CD4-positive, alpha-beta memory T cell (primary cell): ENCODE measurements around the gene INHBC. TPM values are rescaled to one million over a fixed set of nuclear protein-coding genes. Genes with fewer than 3 reads are reported as not detected.

Source experiments
- CTCF ChIA-PET: fragments of 350-600 bp; sonication (Branson Sonifier 250); formaldehyde crosslinking; loops from one replicate; lab custom pipeline; 2021; ENCODE audit warnings: inconsistent platforms; ENCODE audit not compliant: partially characterized antibody; lab: Charles Lee
- POLR2A ChIA-PET: fragments of 350-600 bp; sonication (Branson Sonifier 250); formaldehyde crosslinking; loops from one replicate; lab custom pipeline; 2021; ENCODE audit not compliant: partially characterized antibody; lab: Charles Lee
- DNase-seq, 5 donors: peaks; one replicate each; pipeline versions ENCODE4 v3.0.0 to v3.0.0-alpha.2; 2020 to 2022; ENCODE audit warnings: mixed read lengths in 1 of 5
- H3K27ac ChIP-seq: one replicate; pipeline ENCODE4 v1.7.0; 2013; ENCODE audit warnings: low read depth, low read length
- H3K27me3 ChIP-seq: 2 replicates; pipeline ENCODE4 v1.7.0; 2013; ENCODE audit warnings: mild to moderate bottlenecking, low read length, moderate library complexity; ENCODE audit not compliant: insufficient read depth
- H3K36me3 ChIP-seq: 2 replicates; pipeline ENCODE4 v1.7.0; 2013; ENCODE audit warnings: mild to moderate bottlenecking, low read length, moderate library complexity; ENCODE audit not compliant: insufficient read depth
- H3K4me1 ChIP-seq: 2 replicates; pipeline ENCODE4 v1.7.0; 2013; ENCODE audit warnings: mild to moderate bottlenecking, low read length, moderate library complexity; ENCODE audit not compliant: insufficient read depth
- H3K4me3 ChIP-seq, 2 donors: one replicate each; pipeline ENCODE4 v1.7.0; 2013; ENCODE audit warnings: low read length in 2 of 2, mild to moderate bottlenecking in 1 of 2
- H3K9me3 ChIP-seq, 2 donors: one replicate each; pipeline ENCODE4 v1.7.0; 2013; ENCODE audit warnings: low read length in 2 of 2, control low read depth in 1 of 2; ENCODE audit not compliant: control insufficient read depth in 1 of 2
- H3K27ac Mint-ChIP-seq, 7 donors: one replicate each; pipeline ENCODE4 v1.8.0; 2020 to 2021; ENCODE audit warnings: mixed read lengths in 7 of 7, mild to moderate bottlenecking in 6 of 7, inconsistent platforms in 3 of 7, moderate library complexity in 3 of 7
- H3K27me3 Mint-ChIP-seq, 2 donors: one replicate each; pipeline ENCODE4 v1.8.0; 2020 to 2021; ENCODE audit warnings: mixed read lengths in 2 of 2
- H3K36me3 Mint-ChIP-seq, 2 donors: one replicate each; pipeline ENCODE4 v1.8.0; 2020 to 2021; ENCODE audit warnings: mixed read lengths in 2 of 2, inconsistent platforms in 1 of 2, mild to moderate bottlenecking in 1 of 2
- H3K4me1 Mint-ChIP-seq, 4 donors: one replicate each; pipeline ENCODE4 v1.8.0; 2020 to 2021; ENCODE audit warnings: mixed read lengths in 4 of 4, mild to moderate bottlenecking in 1 of 4
- H3K4me3 Mint-ChIP-seq, 8 donors: one replicate each; pipeline ENCODE4 v1.8.0; 2020 to 2021; ENCODE audit warnings: mixed read lengths in 8 of 8, mild to moderate bottlenecking in 7 of 8, moderate library complexity in 6 of 8, inconsistent platforms in 3 of 8
- H3K9me3 Mint-ChIP-seq, 8 donors: one replicate each; pipeline ENCODE4 v1.8.0; 2020 to 2021; ENCODE audit warnings: mixed read lengths in 8 of 8, mild to moderate bottlenecking in 5 of 8, inconsistent platforms in 3 of 8, moderate library complexity in 1 of 8
- intact Hi-C: fragments of 100-400 bp; cut with micrococcal nuclease; formaldehyde crosslinking; loops from one replicate; pipeline ENCODE4 v1.15.1; 2023
- polyA plus RNA-seq, 2 donors: library from polyadenylated mRNA; unstranded; fragments of 300-500 nt; fragmentation: Illumina TruSeq; gene quantifications; one replicate each; pipeline ENCODE4 v1.2.3, GENCODE V29; 2021
- total RNA-seq, 2 experiments: library from RNA; stranded (reverse); gene quantifications; one replicate each; pipeline ENCODE4 v1.2.3, GENCODE V29; 2021

The INHBC gene
- total and polyA plus RNA-seq, 4 experiments from 2014 or later: not detected

DNA sequence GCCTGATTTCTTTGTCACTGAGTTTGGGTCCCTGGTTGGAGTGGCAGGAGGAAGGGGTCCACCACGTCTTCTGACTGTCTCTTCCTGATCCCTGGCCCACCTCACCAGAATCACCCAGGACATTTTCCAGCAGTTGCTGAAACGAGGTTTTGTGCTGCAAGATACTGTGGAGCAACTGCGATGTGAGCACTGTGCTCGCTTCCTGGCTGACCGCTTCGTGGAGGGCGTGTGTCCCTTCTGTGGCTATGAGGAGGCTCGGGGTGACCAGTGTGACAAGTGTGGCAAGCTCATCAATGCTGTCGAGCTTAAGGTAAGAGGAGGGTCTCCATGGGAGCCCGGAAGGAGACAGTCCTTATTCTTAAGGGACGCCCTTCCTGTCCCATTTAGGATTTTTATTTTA, 65.6 kb downstream of the INHBC start:
- DNase-seq: no peak
- Histone ChIP-seq H3K27me3 (no peaks in the 10 kb centered on the region), H3K36me3 (peaks cover 59% of the 10 kb centered on the region), H3K4me3 (no peak overlapping the region), H3K27ac (no peak overlapping the region), H3K9me3 (no peaks in the 10 kb centered on the region), H3K4me1 (no peaks in the 10 kb centered on the region)
- ChIA-PET POLR2A (interaction anchor here (1.3 to 1.5 kb wide), 2 partner anchors 21 to 23 kb away, joined by 3 to 8 read pairs; partner anchors contain the start of gene ARHGAP9), CTCF (interaction anchor here (0.9 kb wide), 1 partner anchor 16 kb away, joined by 3 read pairs; no protein-coding TSS in a partner anchor)
- Mint-ChIP-seq H3K27me3 (no peaks in the 10 kb centered on the region), H3K4me1 (peaks cover 0 to 9% (median 7%) of the 10 kb centered on the region in 4 donors), H3K4me3 (no peak overlapping the region), H3K27ac (no peak overlapping the region), H3K9me3 (no peaks in the 10 kb centered on the region), H3K36me3 (peaks cover 55 to 72% of the 10 kb centered on the region in 2 donors)
- intact Hi-C loops: no loop called here

Other genes starting within 250 kb of the INHBC start
- not detected for gene NXPH4, start 218.0 kb upstream of the INHBC start, total RNA-seq
- not detected for gene NXPH4, start 218.0 kb upstream of the INHBC start, polyA plus RNA-seq
- 10 to 100 TPM; 39.8 to 46.1 TPM for gene SHMT2, start 205.1 kb upstream of the INHBC start, total RNA-seq
- 10 to 100 TPM; 42.1 to 44.3 TPM for gene SHMT2, start 205.1 kb upstream of the INHBC start, polyA plus RNA-seq
- gene STAC3, start 183.6 kb upstream of the INHBC start, total RNA-seq: 1 to 10 TPM; 2.7 to 3.0 TPM
- gene STAC3, start 183.6 kb upstream of the INHBC start, polyA plus RNA-seq: under 1 TPM in 1 of 2 donors, not detected in 1; 0.61 TPM
- 100 to 1,000 TPM; 124 to 132 TPM for gene R3HDM2, start 3.7 kb upstream of the INHBC start, total RNA-seq
- gene R3HDM2, start 3.7 kb upstream of the INHBC start, polyA plus RNA-seq: 10 to 100 TPM in 1 of 2 donors, 1 to 10 TPM in 1; 3.9 to 19.4 TPM
- gene INHBE, start 20.5 kb downstream of the INHBC start, total RNA-seq: not detected
- gene INHBE, start 20.5 kb downstream of the INHBC start, polyA plus RNA-seq: not detected
- gene GLI1, start 25.0 kb downstream of the INHBC start, total RNA-seq: under 1 TPM; 0.30 to 0.35 TPM
- not detected for gene GLI1, start 25.0 kb downstream of the INHBC start, polyA plus RNA-seq
- gene ARHGAP9, start 45.1 kb downstream of the INHBC start, total RNA-seq: 100 to 1,000 TPM; 266 to 278 TPM
- gene ARHGAP9, start 45.1 kb downstream of the INHBC start, polyA plus RNA-seq: 100 to 1,000 TPM; 206 to 216 TPM
- gene MARS1, start 53.3 kb downstream of the INHBC start, total RNA-seq: 100 to 1,000 TPM; 224 to 242 TPM
- 100 to 1,000 TPM in 1 of 2 donors, 10 to 100 TPM in 1; 84.8 to 114 TPM for gene MARS1, start 53.3 kb downstream of the INHBC start, polyA plus RNA-seq
- 10 to 100 TPM; 38.5 to 40.8 TPM for gene DDIT3, start 85.7 kb downstream of the INHBC start, total RNA-seq
- 10 to 100 TPM; 15.4 to 22.8 TPM for gene DDIT3, start 85.7 kb downstream of the INHBC start, polyA plus RNA-seq
- gene MBD6, start 88.0 kb downstream of the INHBC start, total RNA-seq: 100 to 1,000 TPM in 1 of 2 experiments, 10 to 100 TPM in 1; 97.4 to 103 TPM
- 1 to 10 TPM in 1 of 2 donors, under 1 TPM in 1; 0.16 to 2.6 TPM for gene MBD6, start 88.0 kb downstream of the INHBC start, polyA plus RNA-seq
- gene DCTN2, start 112.4 kb downstream of the INHBC start, total RNA-seq: 10 to 100 TPM; 69.4 to 70.7 TPM
- 10 to 100 TPM; 67.4 to 86.2 TPM for gene DCTN2, start 112.4 kb downstream of the INHBC start, polyA plus RNA-seq
- gene KIF5A, start 115.3 kb downstream of the INHBC start, total RNA-seq: under 1 TPM; 0.96 to 1.00 TPM
- gene KIF5A, start 115.3 kb downstream of the INHBC start, polyA plus RNA-seq: not detected
- gene PIP4K2C, start 156.4 kb downstream of the INHBC start, total RNA-seq: 10 to 100 TPM; 32.4 to 36.0 TPM
- 10 to 100 TPM; 30.4 to 45.0 TPM for gene PIP4K2C, start 156.4 kb downstream of the INHBC start, polyA plus RNA-seq
- 10 to 100 TPM; 33.8 to 37.1 TPM for gene DTX3, start 170.0 kb downstream of the INHBC start, total RNA-seq
- gene DTX3, start 170.0 kb downstream of the INHBC start, polyA plus RNA-seq: 1 to 10 TPM; 4.2 to 6.2 TPM
- gene ARHGEF25, start 176.7 kb downstream of the INHBC start, total RNA-seq: under 1 TPM; 0.47 to 0.67 TPM
- gene ARHGEF25, start 176.7 kb downstream of the INHBC start, polyA plus RNA-seq: not detected
- gene B4GALNT1, start 198.4 kb downstream of the INHBC start, total RNA-seq: not detected
- gene B4GALNT1, start 198.4 kb downstream of the INHBC start, polyA plus RNA-seq: not detected